ENCODE data around the gene GTPBP3.

The GTPBP3 gene

DNA sequence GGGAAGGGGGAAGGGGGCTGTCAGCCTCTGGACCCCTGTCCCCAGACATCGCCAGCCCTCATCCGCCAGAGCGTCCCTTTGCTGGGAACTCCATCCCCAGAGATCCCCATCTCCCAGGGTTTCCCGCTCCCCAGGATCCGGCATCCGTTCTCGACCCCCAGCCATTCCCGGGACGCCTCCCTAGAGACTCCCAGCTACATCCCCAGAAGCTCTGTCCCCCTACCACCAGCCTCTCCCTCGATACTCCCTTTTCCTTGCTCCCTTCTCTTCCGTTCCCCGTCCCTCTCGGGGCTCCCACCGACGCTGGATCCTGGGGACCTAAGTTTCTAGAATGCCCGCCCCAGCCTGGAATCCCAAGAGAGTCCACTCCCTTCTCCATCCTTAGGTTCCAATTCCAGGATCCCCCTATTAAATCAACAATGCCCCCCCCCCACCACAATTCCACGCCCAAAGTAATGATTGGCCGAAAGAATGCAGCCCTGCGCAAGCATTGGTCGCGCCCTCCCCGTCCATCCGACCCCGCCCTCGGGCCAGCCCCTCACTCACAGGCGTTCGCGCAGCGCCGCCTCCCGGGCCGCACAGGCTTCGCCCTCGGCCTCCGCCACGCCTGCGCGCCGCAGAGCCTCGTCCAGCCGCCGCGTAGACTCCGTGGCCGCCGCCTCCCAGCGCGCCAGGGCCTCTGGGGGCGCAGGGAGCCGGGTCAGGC, 53.5 kb downstream of the GTPBP3 start:
- peak; percentile 99 for DNase-seq

DNA sequence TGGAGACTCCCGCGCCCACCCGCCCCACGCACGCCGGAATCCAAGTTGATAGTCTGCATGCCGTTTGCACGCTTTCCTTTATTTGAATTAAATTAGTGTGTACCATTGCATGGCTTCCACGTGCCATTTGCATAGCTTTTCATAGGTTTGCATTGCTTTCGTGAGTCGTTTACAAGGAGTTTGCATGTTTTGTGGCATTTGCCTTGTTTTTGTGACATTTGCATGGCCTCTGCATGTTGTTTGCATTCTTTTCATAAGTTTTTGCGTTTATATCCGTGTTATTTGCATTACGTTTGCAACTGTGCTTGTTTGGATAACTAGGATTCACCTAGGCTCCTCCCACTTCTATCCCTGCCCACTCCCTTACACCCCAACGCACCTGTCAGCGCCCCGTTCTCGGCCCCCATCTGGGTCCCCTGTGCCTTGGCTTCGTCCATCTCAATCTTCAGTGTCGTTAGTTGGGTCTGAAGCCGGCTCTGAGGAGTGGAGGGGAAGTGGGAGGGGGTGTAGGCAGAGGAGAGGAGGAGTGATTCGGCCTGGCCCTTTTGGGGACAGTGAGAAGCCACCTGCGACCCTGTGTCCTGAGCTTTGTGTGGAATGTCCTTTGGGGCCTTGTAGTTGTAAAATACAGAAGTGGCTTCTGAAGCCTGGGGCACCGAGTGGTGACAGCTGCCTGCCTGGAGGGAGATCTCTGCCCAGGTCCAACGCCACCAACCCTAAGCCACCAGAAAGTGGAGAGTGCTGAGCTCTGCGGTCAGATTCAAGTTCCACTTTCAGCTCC, 54.2 kb downstream of the GTPBP3 start:
- DNase-seq, result peak; percentile 52
